ENCODE results near the gene ZNF8.

DNA sequence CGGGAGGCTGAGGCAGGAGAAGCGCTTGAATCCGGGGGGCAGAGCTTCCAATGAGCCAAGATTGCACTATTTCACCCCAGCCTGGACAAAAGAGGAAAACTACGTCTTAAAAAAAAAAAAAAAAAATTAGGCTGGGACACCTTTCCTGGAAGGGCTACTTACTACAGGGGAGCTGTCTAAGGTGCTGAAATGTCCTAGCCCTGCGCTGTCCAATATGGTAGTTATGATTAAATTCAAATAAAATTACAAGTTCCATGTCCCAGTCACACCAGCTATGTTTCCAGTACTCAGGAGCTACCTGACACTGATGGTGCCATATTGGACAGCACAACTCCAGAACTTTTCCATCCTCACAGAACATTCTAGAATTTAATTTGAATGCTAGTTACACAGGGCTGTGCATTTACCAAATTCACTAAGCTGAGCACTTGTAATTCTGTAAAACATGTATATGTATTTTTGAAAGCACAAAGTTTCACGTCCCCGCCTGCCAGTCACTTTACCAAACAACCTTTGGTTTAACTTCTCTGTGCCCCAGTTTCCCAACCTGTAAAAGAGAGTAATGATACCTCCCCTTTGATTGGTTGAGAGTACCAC lies 38.8 kb downstream of the ZNF8 start:
- no peak for TF ChIP-seq EZH2 (IDR thresholded peaks at IDR 0.05; ENCODE audit: borderline replicate concordance, insufficient read depth, low read length, poor library complexity, severe bottlenecking)
- no peak for TF ChIP-seq RAD21 (conservative IDR thresholded peaks at IDR 0.05)
- TF ChIP-seq CTCF (IDR thresholded peaks at IDR 0.05; ENCODE audit: poor library complexity, severe bottlenecking), result no peak
- no peak for TF ChIP-seq POLR2AphosphoS5 (IDR thresholded peaks at IDR 0.05)
- no peak for TF ChIP-seq TAF1 (IDR thresholded peaks at IDR 0.05; ENCODE audit: low read depth)
- TF ChIP-seq EP300 (conservative IDR thresholded peaks at IDR 0.05; ENCODE audit: poor library complexity, severe bottlenecking), result no peak
- TF ChIP-seq REST (IDR thresholded peaks at IDR 0.05; ENCODE audit: borderline replicate concordance), result no peak
- no peak for TF ChIP-seq MXI1 (conservative IDR thresholded peaks at IDR 0.05; ENCODE audit: poor library complexity, severe bottlenecking)
- no peak for TF ChIP-seq SMC3 (conservative IDR thresholded peaks at IDR 0.05; ENCODE audit: poor library complexity)
